Islet of Langerhans (tissue), 1 donor: Measurements from ENCODE around the gene GNAS-AS1.

Source experiments
- FAIRE-seq: peaks from one replicate; lab custom pipeline; 2011; peaks lifted over from hg19 to GRCh38; lab: Jason Lieb, UNC

GNAS-AS1 gene

DNA sequence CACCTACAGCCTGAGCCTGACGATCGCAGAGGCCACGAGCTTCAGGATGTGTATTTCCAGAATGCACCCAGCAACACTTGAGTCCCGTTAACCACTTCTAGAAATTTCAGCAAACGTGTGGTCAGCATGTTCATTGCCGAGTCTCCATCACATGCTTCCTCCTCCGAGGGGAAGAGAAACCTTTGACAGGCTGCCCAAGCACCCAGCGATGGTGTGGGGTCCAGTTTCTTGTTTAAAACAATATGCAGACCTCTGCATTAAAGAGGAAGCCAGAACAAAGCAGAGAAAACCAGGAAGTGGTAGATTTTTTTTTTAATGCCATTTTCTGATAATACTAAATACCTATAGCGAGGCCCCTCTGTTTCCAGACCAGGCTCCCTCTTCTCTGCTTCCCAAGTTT lies 71.9 kb downstream of the GNAS-AS1 start:
- no peak for FAIRE-seq

DNA sequence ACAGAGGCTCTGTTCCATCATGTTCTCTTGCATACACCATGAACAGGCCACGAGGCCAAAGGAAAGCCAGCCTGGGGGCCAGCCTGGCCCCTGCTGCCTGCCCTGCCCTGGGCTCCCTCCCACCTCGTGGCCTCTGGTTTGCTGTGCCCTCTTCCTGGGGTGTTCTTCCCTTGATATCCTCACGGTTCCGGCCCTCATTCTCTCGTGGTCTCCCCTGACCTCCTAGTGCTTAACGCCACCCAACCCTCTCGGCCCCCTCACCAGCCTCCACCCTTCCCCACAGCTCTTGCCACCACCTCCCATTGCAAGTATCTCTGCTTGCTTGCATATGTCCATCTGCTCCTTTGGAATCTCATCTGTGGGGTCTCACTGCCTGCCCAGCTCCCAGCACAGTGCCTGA lies 73.0 kb downstream of the GNAS-AS1 start:
- no peak for FAIRE-seq

DNA sequence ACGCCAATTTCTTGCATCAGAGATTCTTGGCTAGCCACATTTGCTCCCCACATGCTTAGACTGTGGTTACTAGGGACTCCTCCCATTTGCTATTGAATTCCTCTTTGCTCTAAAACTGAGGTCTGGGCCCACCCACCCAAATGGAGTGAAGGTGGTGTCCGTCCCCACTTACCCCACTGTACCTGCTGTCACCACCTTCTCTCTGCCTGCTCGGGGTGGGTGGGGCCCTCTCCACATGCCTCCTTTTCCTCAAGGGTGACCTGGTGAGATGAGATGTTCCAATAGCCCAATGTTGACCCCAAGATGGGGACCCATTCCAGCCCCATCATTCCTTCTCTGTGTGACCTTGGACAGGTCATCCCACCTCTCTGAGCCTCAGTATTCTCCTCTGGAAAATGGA lies 74.6 kb downstream of the GNAS-AS1 start:
- FAIRE-seq: no peak

DNA sequence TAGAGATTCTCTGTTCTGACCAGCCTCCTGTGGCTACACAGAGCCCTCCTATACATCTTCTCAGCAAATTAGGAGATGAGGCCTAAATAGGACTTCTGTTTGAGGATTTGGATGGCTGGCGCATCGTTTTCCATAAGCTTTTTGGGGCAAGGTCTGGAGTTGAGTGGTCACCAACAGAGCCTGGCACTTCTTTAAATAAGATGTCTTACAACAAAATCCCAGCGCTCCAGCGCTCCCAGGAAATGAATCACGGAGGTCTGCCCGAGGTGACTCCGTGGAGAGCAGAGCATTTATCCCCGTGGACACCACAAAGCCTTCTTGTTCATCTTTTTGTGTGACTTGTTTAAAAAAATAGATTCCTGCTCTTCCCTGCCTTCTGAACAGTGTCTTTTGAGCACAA lies 75.3 kb downstream of the GNAS-AS1 start:
- FAIRE-seq: no peak

DNA sequence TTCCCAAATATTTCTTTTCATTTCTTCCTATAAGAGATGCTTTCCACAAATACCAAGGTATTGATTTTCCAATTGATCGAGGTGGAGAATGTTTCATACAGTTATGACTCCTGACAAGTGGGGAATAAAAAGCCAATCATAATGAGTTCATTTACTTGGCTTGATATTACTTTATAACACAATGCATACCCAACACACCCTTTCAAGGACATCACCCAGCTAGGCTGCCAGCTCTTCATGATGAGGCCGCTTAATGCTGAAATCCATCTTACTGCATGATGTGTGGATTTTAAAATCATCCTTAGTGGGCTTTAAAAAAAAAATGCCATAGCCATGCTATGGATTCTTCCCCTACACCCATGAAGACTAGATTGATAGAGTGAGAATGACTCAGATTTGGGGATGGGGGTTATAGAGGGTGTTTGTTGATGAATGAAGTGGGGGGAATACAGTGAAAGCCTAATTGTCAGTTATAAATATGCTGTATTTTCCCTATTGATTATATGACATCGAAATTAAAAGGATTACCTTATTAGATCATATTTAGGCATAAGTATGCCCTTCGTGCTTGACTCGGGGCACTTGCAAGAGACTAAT lies 75.9 kb downstream of the GNAS-AS1 start:
- no peak for FAIRE-seq

DNA sequence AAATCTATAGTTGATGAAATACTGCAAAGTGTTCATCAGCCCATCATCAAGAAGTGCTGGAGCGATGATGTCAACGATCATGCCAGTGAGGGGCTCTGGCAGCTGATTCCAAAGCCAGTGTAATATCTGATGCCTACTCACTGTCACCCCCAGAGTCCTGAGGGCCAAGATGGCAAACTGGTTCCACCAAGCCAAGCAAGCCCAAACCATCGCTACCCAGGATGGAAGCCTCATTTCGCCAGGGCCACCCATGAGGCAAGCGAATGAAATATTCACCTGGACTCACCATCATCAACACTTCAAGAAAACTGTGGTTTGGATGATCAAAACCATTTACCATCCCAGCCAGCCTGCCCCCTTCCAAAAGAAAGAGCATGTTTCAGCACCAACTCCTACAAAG lies 76.5 kb downstream of the GNAS-AS1 start:
- FAIRE-seq: no peak

DNA sequence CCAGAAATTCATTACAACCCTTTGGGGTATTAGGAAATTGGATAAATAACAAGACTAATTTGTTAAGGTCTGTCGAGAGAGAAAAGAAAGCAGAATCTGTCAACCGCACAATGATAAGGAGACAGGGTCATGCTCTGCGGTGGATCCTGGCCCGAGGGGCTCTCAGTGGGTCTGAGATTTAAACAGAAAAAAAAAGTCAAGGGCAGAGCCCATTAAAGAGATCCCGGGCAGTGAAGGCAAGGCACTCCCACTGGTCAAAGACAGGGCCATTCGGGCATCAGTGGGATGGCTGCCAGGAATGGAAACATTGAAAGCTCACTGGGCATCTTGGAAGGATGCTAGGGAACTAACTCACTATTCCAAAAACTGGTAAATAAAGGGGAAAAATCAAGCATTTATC lies 77.9 kb downstream of the GNAS-AS1 start:
- no peak for FAIRE-seq
